GM19238 (cell line): ENCODE data around the gene CCM2.

Experiments
- DNase-seq: peaks from one replicate; pipeline ENCODE4 v3.0.0; 2011; ENCODE audit warnings: low spot score; ENCODE audit not compliant: insufficient read length

Gene CCM2

GRCh38 chr7:45122975-45123860, 123.2 kb downstream of the CCM2 start:
- no peak for DNase-seq

GRCh38 chr7:45123913-45124710, 124.1 kb downstream of the CCM2 start:
- DNase-seq = no peak

GRCh38 chr7:45125193-45125904, 125.3 kb downstream of the CCM2 start:
- DNase-seq = no peak
